ENCODE results near the gene CNTROB. TPM values are rescaled to one million over a fixed set of nuclear protein-coding genes. Genes with fewer than 3 reads are reported as not detected.

Gene CNTROB
- polyA plus RNA-seq, 1 donor from 2014 or later = 48.7 TPM

- TF ChIP-seq POLR2AphosphoS5 (IDR thresholded peaks at IDR 0.05) (peak; percentile 53), MXI1 (conservative IDR thresholded peaks at IDR 0.05; ENCODE audit: poor library complexity, severe bottlenecking) (no peak), CTCF (IDR thresholded peaks at IDR 0.05; ENCODE audit: poor library complexity, severe bottlenecking) (no peak)
- Histone ChIP-seq H3K9me3 (ENCODE audit: low read length) (no peaks in the 10 kb centered on the region), H3K4me3 (ENCODE audit: low read length) (peak overlapping the region; percentile 100), H3K79me2 (replicated peaks; ENCODE audit: insufficient read depth, low read length) (peaks cover 47% of the 10 kb centered on the region), H3K36me3 (ENCODE audit: insufficient read depth, low read length) (no peaks in the 10 kb centered on the region), H3K27ac (ENCODE audit: low read length) (peak overlapping the region; percentile 99), H3K4me2 (ENCODE audit: low read length) (no peak overlapping the region), H3F3A (ENCODE audit: insufficient read depth, low read length, poor library complexity, severe bottlenecking) (peaks cover 12% of the 10 kb centered on the region), H3K9ac (ENCODE audit: low read length) (peak overlapping the region; percentile 100), H4K20me1 (ENCODE audit: insufficient read depth) (no peaks in the 10 kb centered on the region), H2AFZ (ENCODE audit: low read depth, low read length) (no peak overlapping the region), H3K9me2 (ENCODE audit: insufficient read depth, low read length) (no peaks in the 10 kb centered on the region), H3K27me3 (ENCODE audit: insufficient read depth, low read depth, low read length) (no peaks in the 10 kb centered on the region)
These were observed 47.2 kb upstream of the CNTROB start for GRCh38 chr17:7884581-7885366.

GRCh38 chr17:7885367-7886226 is 46.4 kb upstream of the CNTROB start:
- peak overlapping the region; percentile 99 for H3K27ac ChIP-seq (ENCODE audit: low read length)

More at GRCh38 chr17:7885367-7886226, 46.4 kb upstream of the CNTROB start:
- Histone ChIP-seq H3K9me2 (ENCODE audit: insufficient read depth, low read length) (no peaks in the 10 kb centered on the region), H3K9me3 (ENCODE audit: low read length) (no peaks in the 10 kb centered on the region), H3K79me2 (replicated peaks; ENCODE audit: insufficient read depth, low read length) (peaks cover 55% of the 10 kb centered on the region), H2AFZ (ENCODE audit: low read depth, low read length) (no peak overlapping the region), H3K27me3 (ENCODE audit: insufficient read depth, low read depth, low read length) (no peaks in the 10 kb centered on the region), H3K4me3 (ENCODE audit: low read length) (peak overlapping the region; percentile 100), H3K4me2 (ENCODE audit: low read length) (peak overlapping the region; percentile 93), H3K36me3 (ENCODE audit: insufficient read depth, low read length) (no peaks in the 10 kb centered on the region), H3F3A (ENCODE audit: insufficient read depth, low read length, poor library complexity, severe bottlenecking) (peaks cover 12% of the 10 kb centered on the region), H3K9ac (ENCODE audit: low read length) (peak overlapping the region; percentile 100), H4K20me1 (ENCODE audit: insufficient read depth) (no peaks in the 10 kb centered on the region)
- TF ChIP-seq MXI1 (conservative IDR thresholded peaks at IDR 0.05; ENCODE audit: poor library complexity, severe bottlenecking) (peak; percentile 67), REST (IDR thresholded peaks at IDR 0.05; ENCODE audit: borderline replicate concordance) (peak; percentile 35), EZH2 (IDR thresholded peaks at IDR 0.05; ENCODE audit: borderline replicate concordance, insufficient read depth, low read length, poor library complexity, severe bottlenecking) (no peak), SMC3 (conservative IDR thresholded peaks at IDR 0.05; ENCODE audit: poor library complexity) (no peak), EP300 (conservative IDR thresholded peaks at IDR 0.05; ENCODE audit: poor library complexity, severe bottlenecking) (peak; percentile 35), CTCF (IDR thresholded peaks at IDR 0.05; ENCODE audit: poor library complexity, severe bottlenecking) (no peak), TAF1 (IDR thresholded peaks at IDR 0.05; ENCODE audit: low read depth) (peak; percentile 71), POLR2AphosphoS5 (IDR thresholded peaks at IDR 0.05) (peak; percentile 51), RAD21 (conservative IDR thresholded peaks at IDR 0.05) (no peak)

All from neural cell (in vitro differentiated cells).